ENCODE results near the gene CHD1. TPM values are rescaled to one million over a fixed set of nuclear protein-coding genes. Genes with fewer than 3 reads are reported as not detected.

Gene CHD1
- total RNA-seq, 3 donors from 2014 or later, result 67.5 to 114 (median 102) TPM

GRCh38 chr5:98827161-98827560 is 101.6 kb downstream of the CHD1 start:
- Histone ChIP-seq H3K27ac (no peak overlapping the region), H3K4me3 (no peak overlapping the region), H3K4me1 (no peaks in the 10 kb centered on the region), H3K36me3 (no peaks in the 10 kb centered on the region), H3K9me3 (no peaks in the 10 kb centered on the region), H3K27me3 (no peaks in the 10 kb centered on the region)
- TF ChIP-seq, protein P1, sequence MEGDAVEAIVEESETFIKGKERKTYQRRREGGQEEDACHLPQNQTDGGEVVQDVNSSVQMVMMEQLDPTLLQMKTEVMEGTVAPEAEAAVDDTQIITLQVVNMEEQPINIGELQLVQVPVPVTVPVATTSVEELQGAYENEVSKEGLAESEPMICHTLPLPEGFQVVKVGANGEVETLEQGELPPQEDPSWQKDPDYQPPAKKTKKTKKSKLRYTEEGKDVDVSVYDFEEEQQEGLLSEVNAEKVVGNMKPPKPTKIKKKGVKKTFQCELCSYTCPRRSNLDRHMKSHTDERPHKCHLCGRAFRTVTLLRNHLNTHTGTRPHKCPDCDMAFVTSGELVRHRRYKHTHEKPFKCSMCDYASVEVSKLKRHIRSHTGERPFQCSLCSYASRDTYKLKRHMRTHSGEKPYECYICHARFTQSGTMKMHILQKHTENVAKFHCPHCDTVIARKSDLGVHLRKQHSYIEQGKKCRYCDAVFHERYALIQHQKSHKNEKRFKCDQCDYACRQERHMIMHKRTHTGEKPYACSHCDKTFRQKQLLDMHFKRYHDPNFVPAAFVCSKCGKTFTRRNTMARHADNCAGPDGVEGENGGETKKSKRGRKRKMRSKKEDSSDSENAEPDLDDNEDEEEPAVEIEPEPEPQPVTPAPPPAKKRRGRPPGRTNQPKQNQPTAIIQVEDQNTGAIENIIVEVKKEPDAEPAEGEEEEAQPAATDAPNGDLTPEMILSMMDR (IDR thresholded peaks at IDR 0.05), result peak; percentile 26 to 67 (median 53)
- no peak for TF ChIP-seq POLR2AphosphoS5 (IDR thresholded peaks at IDR 0.05)
- intact Hi-C loops (cut with DNase I; ENCODE audit: low total_unique reads), result no loop called here
- no peak for DNase-seq (ENCODE audit: low spot score in 2 of 2)

DNA sequence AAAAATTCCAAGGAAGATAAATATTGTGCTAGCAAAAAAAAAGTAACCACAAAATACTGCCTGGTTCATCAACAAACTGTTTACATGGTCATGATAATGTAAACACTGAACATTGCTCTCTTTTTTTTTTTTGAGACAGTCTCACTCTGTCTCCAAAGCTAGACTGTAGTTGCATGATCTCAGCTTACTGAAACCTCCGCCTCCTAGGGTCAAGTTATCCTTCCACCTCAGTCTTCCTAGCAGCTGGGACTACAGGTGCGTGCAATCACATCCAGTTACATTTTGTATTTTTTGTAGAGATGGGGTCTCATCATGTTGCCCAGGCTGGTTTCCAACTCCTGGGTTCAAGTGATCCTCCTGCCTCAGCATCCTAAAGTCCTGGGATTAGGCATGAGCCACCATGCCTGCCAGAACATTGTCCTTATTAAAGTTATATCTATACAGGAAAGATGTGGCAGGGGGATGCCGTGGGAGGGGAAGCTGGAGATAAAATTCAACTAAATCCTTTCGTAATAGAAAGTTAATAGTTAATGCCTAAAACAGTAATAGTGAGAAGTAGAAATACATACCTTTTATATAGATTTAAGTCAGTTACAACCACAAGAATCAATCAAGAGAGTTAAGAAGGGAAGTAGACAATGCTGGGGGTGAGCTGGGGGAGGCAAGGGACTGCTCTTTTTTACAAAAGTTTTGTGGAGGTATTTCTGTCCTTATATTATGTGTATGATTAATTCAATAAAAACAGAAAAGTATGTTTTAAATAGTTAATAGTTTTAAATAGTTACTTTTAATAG is 103.0 kb downstream of the CHD1 start:
- no peak for TF ChIP-seq POLR2A (IDR thresholded peaks at IDR 0.05)
- Histone ChIP-seq H3K4me1 (no peaks in the 10 kb centered on the region), H3K36me3 (no peaks in the 10 kb centered on the region), H3K9me3 (peaks cover 0 to 7% of the 10 kb centered on the region in 2 donors), H3K4me3 (no peak overlapping the region), H3K27ac (no peak overlapping the region), H3K27me3 (no peaks in the 10 kb centered on the region)
- no peak for DNase-seq (ENCODE audit: low spot score in 2 of 2)
- intact Hi-C loops (cut with DNase I; ENCODE audit: low total_unique reads), result no loop called here

- Histone ChIP-seq H3K4me3 (no peak overlapping the region), H3K27me3 (no peaks in the 10 kb centered on the region), H3K36me3 (no peaks in the 10 kb centered on the region), H3K4me1 (no peaks in the 10 kb centered on the region), H3K27ac (no peak overlapping the region), H3K9me3 (peaks cover 0 to 8% of the 10 kb centered on the region in 2 donors)
- intact Hi-C loops (cut with DNase I; ENCODE audit: low total_unique reads), result no loop called here
- no peak for DNase-seq (ENCODE audit: low spot score in 2 of 2)
- no peak for TF ChIP-seq POLR2AphosphoS5 (IDR thresholded peaks at IDR 0.05)
- no peak for TF ChIP-seq POLR2A (IDR thresholded peaks at IDR 0.05)
- TF ChIP-seq, protein P1 (IDR thresholded peaks at IDR 0.05), result no peak
Measured at GRCh38 chr5:98816582-98817222, 112.1 kb downstream of the CHD1 start.

GRCh38 chr5:98813755-98814154 is 115.1 kb downstream of the CHD1 start:
- intact Hi-C loops (cut with DNase I; ENCODE audit: low total_unique reads), result loop anchor here (2.0 kb wide), 1 partner anchor 71 kb away; no protein-coding TSS in a partner anchor
- no peaks in the 10 kb centered on the region for H3K4me1 ChIP-seq

GRCh38 chr5:98810206-98810605 is 118.6 kb downstream of the CHD1 start:
- no peak for TF ChIP-seq POLR2AphosphoS5 (IDR thresholded peaks at IDR 0.05)
- TF ChIP-seq, protein P1 (IDR thresholded peaks at IDR 0.05), result no peak
- no peak for TF ChIP-seq POLR2A (IDR thresholded peaks at IDR 0.05)
- DNase-seq (ENCODE audit: low spot score in 2 of 2), result no peak
- intact Hi-C loops (cut with DNase I; ENCODE audit: low total_unique reads), result no loop called here
- Histone ChIP-seq H3K4me3 (no peak overlapping the region), H3K4me1 (no peaks in the 10 kb centered on the region), H3K27me3 (no peaks in the 10 kb centered on the region), H3K9me3 (peaks cover 8 to 15% of the 10 kb centered on the region in 2 donors), H3K36me3 (no peaks in the 10 kb centered on the region), H3K27ac (no peak overlapping the region)

More at GRCh38 chr5:98813755-98814154, 115.1 kb downstream of the CHD1 start:
- no peaks in the 10 kb centered on the region for H3K27me3 ChIP-seq
- DNase-seq (ENCODE audit: low spot score in 2 of 2), result no peak
- no peaks in the 10 kb centered on the region for H3K36me3 ChIP-seq
- TF ChIP-seq, protein P1 (IDR thresholded peaks at IDR 0.05), result no peak
- TF ChIP-seq POLR2A (IDR thresholded peaks at IDR 0.05) (no peak), POLR2AphosphoS5 (IDR thresholded peaks at IDR 0.05) (no peak)
- no peak overlapping the region for H3K27ac ChIP-seq
- no peaks in the 10 kb centered on the region for H3K9me3 ChIP-seq
- H3K4me3 ChIP-seq, result no peak overlapping the region

Measured in breast epithelium (tissue), 4 donors.